RWPE2 (cell line): Measurements from ENCODE around the gene ADGRB3.

ENCODE experiments used
- ATAC-seq: fragments of 200-7000 bp; cut with Tn5 transposase; 3 replicates; pipeline ENCODE4 v1.9.1; 2021; ENCODE audit warnings: low read depth
- DNase-seq: peaks from one replicate; pipeline ENCODE4 v3.0.0-alpha.2; 2020; ENCODE audit warnings: low spot score
- H3K27ac ChIP-seq: fragments of 450-650 bp; 2 replicates; pipeline ENCODE4 v1.5.1; 2017; ENCODE audit warnings: mild to moderate bottlenecking; ENCODE audit not compliant: poor library complexity, severe bottlenecking
- H3K27me3 ChIP-seq: fragments of 250-450 bp; sonication (Bioruptor Pico); 2 replicates; pipeline ENCODE4 v1.5.1; 2021; ENCODE audit warnings: mild to moderate bottlenecking, moderate library complexity; ENCODE audit not compliant: insufficient read depth, poor library complexity, severe bottlenecking
- H3K36me3 ChIP-seq: fragments of 250-450 bp; sonication (Bioruptor Pico); 2 replicates; pipeline ENCODE4 v1.5.1; 2020; ENCODE audit warnings: low read depth, mild to moderate bottlenecking, moderate library complexity
- H3K4me1 ChIP-seq: fragments of 250-450 bp; sonication (Bioruptor Pico); 2 replicates; pipeline ENCODE4 v1.5.1; 2021; ENCODE audit warnings: mild to moderate bottlenecking, moderate library complexity; ENCODE audit not compliant: insufficient read depth, poor library complexity, severe bottlenecking
- H3K4me3 ChIP-seq: fragments of 250-450 bp; sonication (Bioruptor Pico); 2 replicates; pipeline ENCODE4 v1.5.1; 2021; ENCODE audit warnings: mild to moderate bottlenecking, moderate library complexity; ENCODE audit not compliant: severe bottlenecking
- H3K9me3 ChIP-seq: fragments of 250-450 bp; sonication (Bioruptor Pico); 2 replicates; pipeline ENCODE4 v1.5.1; 2021; ENCODE audit warnings: mild to moderate bottlenecking, moderate library complexity; ENCODE audit not compliant: severe bottlenecking
- CTCF ChIP-seq: fragments of 450-650 bp; IDR thresholded peaks from one replicate; pipeline ENCODE4 v1.5.1; 2017; ENCODE audit warnings: mild to moderate bottlenecking, moderate library complexity; ENCODE audit not compliant: poor library complexity, severe bottlenecking

The ADGRB3 gene

GRCh38 chr6:69122407-69122773, 487.3 kb downstream of the ADGRB3 start:
- Histone ChIP-seq H3K4me3 (no peak overlapping the region), H3K9me3 (no peaks in the 10 kb centered on the region), H3K4me1 (no peaks in the 10 kb centered on the region), H3K36me3 (no peaks in the 10 kb centered on the region), H3K27ac (no peak overlapping the region), H3K27me3 (no peaks in the 10 kb centered on the region)
- DNase-seq (no peak), ATAC-seq (no peak)
- TF ChIP-seq CTCF, result no peak

- H3K27ac ChIP-seq, result no peak overlapping the region
- H3K27me3 ChIP-seq, result no peaks in the 10 kb centered on the region
- H3K9me3 ChIP-seq, result no peaks in the 10 kb centered on the region
- no peaks in the 10 kb centered on the region for H3K36me3 ChIP-seq
- H3K4me1 ChIP-seq, result no peaks in the 10 kb centered on the region
- no peak for DNase-seq
- no peak overlapping the region for H3K4me3 ChIP-seq
- ATAC-seq, result no peak
- no peak for TF ChIP-seq CTCF
Observed at GRCh38 chr6:69128411-69128810, 493.3 kb downstream of the ADGRB3 start.

GRCh38 chr6:69129046-69129445, 494.0 kb downstream of the ADGRB3 start:
- H3K27ac ChIP-seq, result no peak overlapping the region
- no peaks in the 10 kb centered on the region for H3K9me3 ChIP-seq
- ATAC-seq (no peak), DNase-seq (no peak)
- no peak overlapping the region for H3K4me3 ChIP-seq
- no peaks in the 10 kb centered on the region for H3K36me3 ChIP-seq
- no peaks in the 10 kb centered on the region for H3K4me1 ChIP-seq
- no peaks in the 10 kb centered on the region for H3K27me3 ChIP-seq
- TF ChIP-seq CTCF, result no peak

- H3K9me3 ChIP-seq, result no peaks in the 10 kb centered on the region
- no peak overlapping the region for H3K4me3 ChIP-seq
- no peak for ATAC-seq
- no peaks in the 10 kb centered on the region for H3K4me1 ChIP-seq
- no peaks in the 10 kb centered on the region for H3K27me3 ChIP-seq
- no peak for TF ChIP-seq CTCF
- no peak overlapping the region for H3K27ac ChIP-seq
- H3K36me3 ChIP-seq, result no peaks in the 10 kb centered on the region
- DNase-seq, result no peak
Observed at GRCh38 chr6:69135927-69136326, 500.8 kb downstream of the ADGRB3 start.

- no peaks in the 10 kb centered on the region for H3K9me3 ChIP-seq
- no peaks in the 10 kb centered on the region for H3K27me3 ChIP-seq
- no peak for DNase-seq
- no peak overlapping the region for H3K4me3 ChIP-seq
- no peaks in the 10 kb centered on the region for H3K36me3 ChIP-seq
- no peak overlapping the region for H3K27ac ChIP-seq
- no peak for ATAC-seq
- no peaks in the 10 kb centered on the region for H3K4me1 ChIP-seq
- TF ChIP-seq CTCF, result no peak
Observed at GRCh38 chr6:69138148-69138547, 503.1 kb downstream of the ADGRB3 start.
